Fibroblast of the aortic adventitia (primary cell): ENCODE data around the gene SEC22A. TPM values are rescaled to one million over a fixed set of nuclear protein-coding genes. Genes with fewer than 3 reads are reported as not detected.

Experiments used
- DNase-seq: peaks from one replicate; pipeline ENCODE4 v3.0.0-alpha.2; 2010; ENCODE audit warnings: low read depth
- H3K4me3 ChIP-seq: 2 replicates; pipeline ENCODE4 v1.5.1; 2011; ENCODE audit warnings: low read depth, mild to moderate bottlenecking, control low read depth, low read length, moderate library complexity
- CTCF ChIP-seq: IDR thresholded peaks from 2 replicates; pipeline ENCODE4 v1.5.1; 2011; ENCODE audit warnings: mild to moderate bottlenecking, low read length, control low read depth, inconsistent platforms; ENCODE audit not compliant: insufficient read depth
- total RNA-seq: library from RNA; depleted of rRNA; stranded (reverse); fragments of >200 nt; gene quantifications from 2 replicates; pipeline ENCODE4 v1.2.3, GENCODE V29; 2012; ENCODE audit warnings: low replicate concordance

SEC22A gene
- total RNA-seq, 1 donor: 44.6 TPM

GRCh38 chr3:123322866-123323265 is 121.1 kb downstream of the SEC22A start:
- TF ChIP-seq CTCF: no peak
- DNase-seq: no peak
- H3K4me3 ChIP-seq: no peak overlapping the region

Other genes with a start within 250 kb of the SEC22A start
- gene SEMA5B, start 174.2 kb upstream of the SEC22A start, total RNA-seq: 0.18 and 0.41 TPM in 2 replicates
- 43.9 and 59.1 TPM in 2 replicates for gene PDIA5, start 134.9 kb upstream of the SEC22A start, total RNA-seq
- gene ADCY5, start 247.1 kb downstream of the SEC22A start, total RNA-seq: under 0.01 and 0.41 TPM in 2 replicates